Measurements from ENCODE around the gene BMX. TPM values are rescaled to one million over a fixed set of nuclear protein-coding genes. Genes with fewer than 3 reads are reported as not detected.
A peak's percentile ranks its signal among the peaks of the same experiment; 100 is the strongest.

The BMX gene
- total RNA-seq, 6 experiments from 2014 or later = not detected

- Mint-ChIP-seq H3K4me1 (ENCODE audit: low read depth) (peaks cover 5% of the 10 kb centered on the region; the same call in 1 of the 2 replicates), H3K27me3 (ENCODE audit: insufficient read depth) (no peaks in the 10 kb centered on the region; the same call in 1 of the 2 replicates), H3K36me3 (ENCODE audit: low read depth) (no peaks in the 10 kb centered on the region), H3K27ac (no peak overlapping the region), H3K9me3 (no peaks in the 10 kb centered on the region), H3K4me3 (no peak overlapping the region)
- TF ChIP-seq CTCF (IDR thresholded peaks at IDR 0.05) = no peak
- no peak for DNase-seq
These were observed 79.5 kb downstream of the BMX start for GRCh38 chrX:15579778-15580747.

GRCh38 chrX:15594371-15594770, 93.8 kb downstream of the BMX start:
- Mint-ChIP-seq H3K27me3 (ENCODE audit: insufficient read depth) (peaks cover 8% of the 10 kb centered on the region; the same call in 1 of the 2 replicates), H3K27ac (no peak overlapping the region), H3K4me1 (ENCODE audit: low read depth) (no peaks in the 10 kb centered on the region), H3K9me3 (no peaks in the 10 kb centered on the region), H3K4me3 (no peak overlapping the region), H3K36me3 (ENCODE audit: low read depth) (no peaks in the 10 kb centered on the region)
- DNase-seq = no peak
- TF ChIP-seq CTCF (IDR thresholded peaks at IDR 0.05) = peak; percentile 40; the same call in 1 of the 2 replicates

- no peak overlapping the region for H3K27ac Mint-ChIP-seq
- no peak for TF ChIP-seq CTCF (IDR thresholded peaks at IDR 0.05)
- no peaks in the 10 kb centered on the region for H3K4me1 Mint-ChIP-seq (ENCODE audit: low read depth)
- no peak overlapping the region for H3K4me3 Mint-ChIP-seq
- no peaks in the 10 kb centered on the region for H3K9me3 Mint-ChIP-seq
- peak; percentile 0 for DNase-seq
- peaks cover 3% of the 10 kb centered on the region; the same call in 1 of the 2 replicates for H3K27me3 Mint-ChIP-seq (ENCODE audit: insufficient read depth)
- no peaks in the 10 kb centered on the region for H3K36me3 Mint-ChIP-seq (ENCODE audit: low read depth)
These were observed 97.4 kb downstream of the BMX start for GRCh38 chrX:15598026-15598425.

GRCh38 chrX:15599461-15599860, 98.9 kb downstream of the BMX start:
- H3K27me3 Mint-ChIP-seq (ENCODE audit: insufficient read depth) = no peaks in the 10 kb centered on the region
- DNase-seq = no peak
- H3K4me1 Mint-ChIP-seq (ENCODE audit: low read depth) = no peaks in the 10 kb centered on the region
- H3K27ac Mint-ChIP-seq = no peak overlapping the region
- TF ChIP-seq CTCF (IDR thresholded peaks at IDR 0.05) = no peak
- H3K4me3 Mint-ChIP-seq = no peak overlapping the region
- no peaks in the 10 kb centered on the region for H3K36me3 Mint-ChIP-seq (ENCODE audit: low read depth)
- H3K9me3 Mint-ChIP-seq = no peaks in the 10 kb centered on the region

GRCh38 chrX:15600049-15600448, 99.4 kb downstream of the BMX start:
- no peaks in the 10 kb centered on the region for H3K36me3 Mint-ChIP-seq (ENCODE audit: low read depth)
- H3K9me3 Mint-ChIP-seq = no peaks in the 10 kb centered on the region
- DNase-seq = no peak
- no peak overlapping the region for H3K4me3 Mint-ChIP-seq
- TF ChIP-seq CTCF (IDR thresholded peaks at IDR 0.05) = no peak
- H3K4me1 Mint-ChIP-seq (ENCODE audit: low read depth) = no peaks in the 10 kb centered on the region
- H3K27ac Mint-ChIP-seq = no peak overlapping the region
- H3K27me3 Mint-ChIP-seq (ENCODE audit: insufficient read depth) = no peaks in the 10 kb centered on the region
